ENCODE measurements around the gene LYRM1. TPM values are rescaled to one million over a fixed set of nuclear protein-coding genes. Genes with fewer than 3 reads are reported as not detected.

Gene LYRM1
- polyA plus RNA-seq, 1 donor from 2014 or later = 125 TPM

GRCh38 chr16:20904507-20905081 lies 4.0 kb downstream of the LYRM1 start:
- Histone ChIP-seq H4K20me1 (ENCODE audit: insufficient read depth) (no peaks in the 10 kb centered on the region), H3K4me2 (ENCODE audit: low read length) (no peak overlapping the region), H3K4me3 (ENCODE audit: low read length) (no peak overlapping the region), H2AFZ (ENCODE audit: low read depth, low read length) (no peak overlapping the region), H3F3A (ENCODE audit: insufficient read depth, low read length, poor library complexity, severe bottlenecking) (no peaks in the 10 kb centered on the region), H3K9ac (ENCODE audit: low read length) (no peak overlapping the region), H3K9me3 (ENCODE audit: low read length) (no peaks in the 10 kb centered on the region), H3K36me3 (ENCODE audit: insufficient read depth, low read length) (no peaks in the 10 kb centered on the region), H3K27me3 (ENCODE audit: insufficient read depth, low read depth, low read length) (no peaks in the 10 kb centered on the region), H3K9me2 (ENCODE audit: insufficient read depth, low read length) (no peaks in the 10 kb centered on the region), H3K27ac (ENCODE audit: low read length) (no peak overlapping the region), H3K79me2 (replicated peaks; ENCODE audit: insufficient read depth, low read length) (peaks cover 23% of the 10 kb centered on the region)
- TF ChIP-seq POLR2AphosphoS5 (IDR thresholded peaks at IDR 0.05) (no peak), CTCF (IDR thresholded peaks at IDR 0.05; ENCODE audit: poor library complexity, severe bottlenecking) (no peak), SMC3 (conservative IDR thresholded peaks at IDR 0.05; ENCODE audit: poor library complexity) (no peak), TAF1 (IDR thresholded peaks at IDR 0.05; ENCODE audit: low read depth) (no peak), RAD21 (conservative IDR thresholded peaks at IDR 0.05) (no peak), MXI1 (conservative IDR thresholded peaks at IDR 0.05; ENCODE audit: poor library complexity, severe bottlenecking) (no peak), EZH2 (IDR thresholded peaks at IDR 0.05; ENCODE audit: borderline replicate concordance, insufficient read depth, low read length, poor library complexity, severe bottlenecking) (no peak), EP300 (conservative IDR thresholded peaks at IDR 0.05; ENCODE audit: poor library complexity, severe bottlenecking) (no peak), REST (IDR thresholded peaks at IDR 0.05; ENCODE audit: borderline replicate concordance) (no peak)

GRCh38 chr16:20905576-20905975 lies 5.0 kb downstream of the LYRM1 start:
- no peaks in the 10 kb centered on the region for H4K20me1 ChIP-seq (ENCODE audit: insufficient read depth)
- H3K79me2 ChIP-seq (replicated peaks; ENCODE audit: insufficient read depth, low read length) = peaks cover 20% of the 10 kb centered on the region
- no peaks in the 10 kb centered on the region for H3K27me3 ChIP-seq (ENCODE audit: insufficient read depth, low read depth, low read length)
- TF ChIP-seq MXI1 (conservative IDR thresholded peaks at IDR 0.05; ENCODE audit: poor library complexity, severe bottlenecking) (no peak), CTCF (IDR thresholded peaks at IDR 0.05; ENCODE audit: poor library complexity, severe bottlenecking) (no peak)
- no peaks in the 10 kb centered on the region for H3K9me2 ChIP-seq (ENCODE audit: insufficient read depth, low read length)
- no peak overlapping the region for H3K27ac ChIP-seq (ENCODE audit: low read length)
- no peak overlapping the region for H3K4me3 ChIP-seq (ENCODE audit: low read length)
- H3K9ac ChIP-seq (ENCODE audit: low read length) = no peak overlapping the region
- H3K4me2 ChIP-seq (ENCODE audit: low read length) = no peak overlapping the region
- no peaks in the 10 kb centered on the region for H3F3A ChIP-seq (ENCODE audit: insufficient read depth, low read length, poor library complexity, severe bottlenecking)
- no peaks in the 10 kb centered on the region for H3K9me3 ChIP-seq (ENCODE audit: low read length)
- no peak overlapping the region for H2AFZ ChIP-seq (ENCODE audit: low read depth, low read length)
- no peaks in the 10 kb centered on the region for H3K36me3 ChIP-seq (ENCODE audit: insufficient read depth, low read length)

Measured in neural cell (in vitro differentiated cells).